Thyroid gland (tissue), 4 donors: Measurements from ENCODE around the gene HOMER3. TPM values are rescaled to one million over a fixed set of nuclear protein-coding genes. Genes with fewer than 3 reads are reported as not detected.

Experiments used
- DNase-seq, 2 donors: peaks; one replicate each; pipeline ENCODE4 v3.0.0-alpha.2; 2019
- H3K27ac ChIP-seq, 3 donors: fragments of 200-600 bp; sonication (generic); 1 replicate in 2 of 3; 2 replicates in 1 of 3; pipeline ENCODE4 v1.5.1; 2016 to 2019; ENCODE audit warnings: mild to moderate bottlenecking in 1 of 3, moderate library complexity in 1 of 3
- H3K27me3 ChIP-seq: fragments of 200-600 bp; sonication (generic); one replicate; pipeline ENCODE4 v1.5.1; 2019
- H3K36me3 ChIP-seq, 2 donors: fragments of 200-600 bp; sonication (generic); one replicate each; pipeline ENCODE4 v1.5.1; 2016 to 2019
- H3K4me1 ChIP-seq, 2 donors: fragments of 200-600 bp; sonication (generic); one replicate each; pipeline ENCODE4 v1.5.1; 2017 to 2019
- H3K4me3 ChIP-seq, 3 donors: fragments of 200-600 bp; sonication (generic); replicated peaks in 1 of 3; 1 replicate in 2 of 3; 2 replicates in 1 of 3; pipeline ENCODE4 v1.5.1; 2016; ENCODE audit warnings: mild to moderate bottlenecking in 1 of 3
- H3K9me3 ChIP-seq: fragments of 200-600 bp; sonication (generic); one replicate; pipeline ENCODE4 v1.5.1; 2017
- CTCF ChIP-seq, 6 experiments: fragments of 200-600 bp in 3 of 6; fragments of 450-650 bp in 3 of 6; sonication (generic) in 3 of 6; IDR thresholded peaks; one replicate each; pipeline ENCODE4 v1.5.1; 2016 to 2019; ENCODE audit warnings: antibody characterized with exemption in 6 of 6, mild to moderate bottlenecking in 2 of 6, inconsistent platforms in 1 of 6, moderate library complexity in 1 of 6
- POLR2A ChIP-seq, 2 donors: fragments of 450-650 bp; IDR thresholded peaks; one replicate each; pipeline ENCODE4 v1.6.1; 2017; ENCODE audit warnings: antibody characterized with exemption in 2 of 2, mild to moderate bottlenecking in 2 of 2, moderate library complexity in 1 of 2
- WGBS, 2 donors: methylation state at CpG; one replicate each; pipeline ENCODE4 v1.1.5; 2017; 5-methylcytosine and 5-hydroxymethylcytosine counted together
- intact Hi-C: fragments of 100-400 bp; cut with DNase I; formaldehyde crosslinking; loops from one replicate; pipeline ENCODE4 v1.15.1; 2023
- total RNA-seq, 4 donors: library from RNA; depleted of rRNA; stranded (reverse); fragments of >200 nt; gene quantifications; one replicate each; pipeline ENCODE4 v1.2.3, GENCODE V29; 2016

Gene HOMER3
- total RNA-seq, 4 donors from 2014 or later = 55.6 to 169 (median 63.4) TPM

GRCh38 chr19:18915639-18916038 is 25.4 kb downstream of the HOMER3 start:
- no peaks in the 10 kb centered on the region for H3K9me3 ChIP-seq
- H3K27ac ChIP-seq = no peak overlapping the region
- H3K4me3 ChIP-seq = no peak overlapping the region
- peaks cover 18 to 19% of the 10 kb centered on the region in 2 donors for H3K4me1 ChIP-seq
- no peaks in the 10 kb centered on the region for H3K27me3 ChIP-seq
- TF ChIP-seq CTCF (IDR thresholded peaks at IDR 0.05) (peak in 2 of 6 experiments; percentile 9 to 17), POLR2A (IDR thresholded peaks at IDR 0.05) (no peak)
- intact Hi-C loops = no loop called here
- 48 to 79% methylated on average over 4 of the region's 5 CpGs for WGBS, 2 donors
- H3K36me3 ChIP-seq = peaks cover 5 to 18% of the 10 kb centered on the region in 2 donors
- no peak for DNase-seq

GRCh38 chr19:18913466-18913865 is 27.6 kb downstream of the HOMER3 start:
- Histone ChIP-seq H3K36me3 (peaks cover 14 to 22% of the 10 kb centered on the region in 2 donors), H3K4me1 (peaks cover 11 to 13% of the 10 kb centered on the region in 2 donors), H3K4me3 (no peak overlapping the region), H3K27ac (no peak overlapping the region), H3K27me3 (no peaks in the 10 kb centered on the region), H3K9me3 (no peaks in the 10 kb centered on the region)
- WGBS, 2 donors = 82% methylated on average over 4 of the region's 5 CpGs; no CpG with 5 or more reads in 1 of the 2 donors
- intact Hi-C loops = loop anchor here (5.0 kb wide), 1 partner anchor 74 kb away; no protein-coding TSS in a partner anchor
- TF ChIP-seq CTCF (IDR thresholded peaks at IDR 0.05) (no peak), POLR2A (IDR thresholded peaks at IDR 0.05) (no peak)
- DNase-seq = no peak

GRCh38 chr19:18912933-18913332 is 28.1 kb downstream of the HOMER3 start:
- Histone ChIP-seq H3K4me3 (no peak overlapping the region), H3K27ac (no peak overlapping the region), H3K4me1 (peaks cover 5 to 8% of the 10 kb centered on the region in 2 donors), H3K9me3 (no peaks in the 10 kb centered on the region), H3K36me3 (peaks cover 14 to 22% of the 10 kb centered on the region in 2 donors), H3K27me3 (no peaks in the 10 kb centered on the region)
- WGBS, 2 donors = 94 to 98% methylated on average over 8 of the region's 14 CpGs
- no peak for TF ChIP-seq POLR2A (IDR thresholded peaks at IDR 0.05)
- no peak for DNase-seq
- intact Hi-C loops = loop anchor here (5.0 kb wide), 1 partner anchor 74 kb away; no protein-coding TSS in a partner anchor

GRCh38 chr19:18910801-18911436 is 30.1 kb downstream of the HOMER3 start:
- no peak for TF ChIP-seq POLR2A (IDR thresholded peaks at IDR 0.05)
- no peak for TF ChIP-seq CTCF (IDR thresholded peaks at IDR 0.05)
- intact Hi-C loops = loop anchor here (5.0 kb wide), 1 partner anchor 76 kb away; no protein-coding TSS in a partner anchor
- WGBS, 2 donors = 97 to 100% methylated on average over 4 to 13 of the region's 19 CpGs
- Histone ChIP-seq H3K27ac (no peak overlapping the region), H3K4me3 (no peak overlapping the region), H3K9me3 (no peaks in the 10 kb centered on the region), H3K36me3 (peaks cover 25 to 42% of the 10 kb centered on the region in 2 donors), H3K4me1 (no peaks in the 10 kb centered on the region), H3K27me3 (no peaks in the 10 kb centered on the region)
- DNase-seq = no peak

GRCh38 chr19:18910010-18910409 is 31.0 kb downstream of the HOMER3 start:
- WGBS, 2 donors = 89 to 90% methylated on average over 10 of the region's 10 CpGs
- Histone ChIP-seq H3K4me1 (no peaks in the 10 kb centered on the region), H3K36me3 (peaks cover 31 to 45% of the 10 kb centered on the region in 2 donors), H3K27ac (no peak overlapping the region), H3K9me3 (no peaks in the 10 kb centered on the region), H3K27me3 (no peaks in the 10 kb centered on the region), H3K4me3 (no peak overlapping the region)
- no peak for DNase-seq
- intact Hi-C loops = loop anchor here (5.0 kb wide), 1 partner anchor 77 kb away; no protein-coding TSS in a partner anchor
- TF ChIP-seq POLR2A (IDR thresholded peaks at IDR 0.05) = no peak
- no peak for TF ChIP-seq CTCF (IDR thresholded peaks at IDR 0.05)
